Right renal cortex interstitium (tissue), 3 donors: ENCODE data around the gene GPR160. TPM values are rescaled to one million over a fixed set of nuclear protein-coding genes. Genes with fewer than 3 reads are reported as not detected.

ENCODE experiments used
- DNase-seq, 3 donors: peaks; one replicate each; pipeline ENCODE4 v3.0.0-alpha.2; 2013; ENCODE audit warnings: low read depth in 3 of 3, low spot score in 2 of 3
- polyA plus RNA-seq, 3 donors: library from polyadenylated mRNA; unstranded; fragments of 120-200 nt; gene quantifications; one replicate each; pipeline ENCODE4 v1.2.1, GENCODE V29; 2013; ENCODE audit not compliant: insufficient read length in 3 of 3

Gene GPR160
- polyA plus RNA-seq, 3 donors, result 29.9 to 36.3 (median 30.7) TPM

GRCh38 chr3:170024581-170024980, 13.2 kb upstream of the GPR160 start:
- DNase-seq, result no peak

GRCh38 chr3:170027233-170028102, 10.3 kb upstream of the GPR160 start:
- no peak for DNase-seq

- DNase-seq, result no peak
These were observed 4.3 kb upstream of the GPR160 start for GRCh38 chr3:170033489-170033888.

- DNase-seq, result no peak
These were observed 777 bp downstream of the GPR160 start for GRCh38 chr3:170038434-170039110.

GRCh38 chr3:170040418-170040817, 2.6 kb downstream of the GPR160 start:
- no peak for DNase-seq

- DNase-seq, result no peak
These were observed 5.7 kb downstream of the GPR160 start for GRCh38 chr3:170043506-170043905.

- DNase-seq, result no peak
These were observed 6.5 kb downstream of the GPR160 start for GRCh38 chr3:170044271-170044670.

- DNase-seq, result no peak
These were observed 7.0 kb downstream of the GPR160 start for GRCh38 chr3:170044795-170045244.

- no peak for DNase-seq
These were observed 8.7 kb downstream of the GPR160 start for GRCh38 chr3:170046269-170047132.

GRCh38 chr3:170047133-170047404, 9.3 kb downstream of the GPR160 start:
- DNase-seq, result no peak

GRCh38 chr3:170049146-170050000, 11.6 kb downstream of the GPR160 start:
- no peak for DNase-seq

- no peak for DNase-seq
These were observed 13.0 kb downstream of the GPR160 start for GRCh38 chr3:170050753-170051152.

GRCh38 chr3:170052398-170052797, 14.6 kb downstream of the GPR160 start:
- DNase-seq, result no peak

GRCh38 chr3:170054204-170054603, 16.4 kb downstream of the GPR160 start:
- no peak for DNase-seq

- DNase-seq, result no peak
These were observed 17.4 kb downstream of the GPR160 start for GRCh38 chr3:170055209-170055608.

- no peak for DNase-seq
These were observed 19.1 kb downstream of the GPR160 start for GRCh38 chr3:170056710-170057454.

GRCh38 chr3:170057550-170057949, 19.8 kb downstream of the GPR160 start:
- DNase-seq, result no peak

- no peak for DNase-seq
These were observed 20.3 kb downstream of the GPR160 start for GRCh38 chr3:170058127-170058526.

GRCh38 chr3:170059447-170059846, 21.7 kb downstream of the GPR160 start:
- no peak for DNase-seq

- no peak for DNase-seq
These were observed 24.3 kb downstream of the GPR160 start for GRCh38 chr3:170062068-170062467.
